Loucy (cell line): ENCODE data around the gene ADAT3.
"Not testable (repeated sequence)": the region's sequence is repeated elsewhere in the genome, so short reads cannot be mapped to it uniquely, and the experiment has no call there.

Experiments
- H2AFZ ChIP-seq: fragments of 200-600 bp; sonication (generic); 2 replicates; pipeline ENCODE4 v1.6.0; 2016; ENCODE audit warnings: antibody characterized with exemption, mild to moderate bottlenecking, low read length, moderate library complexity
- H3F3A ChIP-seq: fragments of 200-600 bp; 2 replicates; pipeline ENCODE4 v1.6.0; 2016; ENCODE audit warnings: antibody characterized with exemption, low read depth, mild to moderate bottlenecking
- H3K27me3 ChIP-seq: fragments of 200-600 bp; sonication (generic); 2 replicates; pipeline ENCODE4 v1.6.1; 2014; ENCODE audit warnings: low read length, mild to moderate bottlenecking; ENCODE audit not compliant: insufficient read depth, poor library complexity, severe bottlenecking
- H3K36me3 ChIP-seq: fragments of 200-600 bp; sonication (generic); 2 replicates; pipeline ENCODE4 v1.6.1; 2016; ENCODE audit warnings: low read length; ENCODE audit not compliant: insufficient read depth
- H3K4me1 ChIP-seq: fragments of 200-600 bp; sonication (generic); 2 replicates; pipeline ENCODE4 v1.5.1; 2014; ENCODE audit warnings: low read length, mild to moderate bottlenecking; ENCODE audit not compliant: insufficient read depth, poor library complexity, severe bottlenecking
- H3K4me2 ChIP-seq: fragments of 200-600 bp; sonication (generic); 2 replicates; pipeline ENCODE4 v1.6.0; 2014; ENCODE audit warnings: antibody characterized with exemption, low read length, low read depth, mild to moderate bottlenecking; ENCODE audit not compliant: poor library complexity, severe bottlenecking
- H3K4me3 ChIP-seq: fragments of 200-600 bp; sonication (generic); 2 replicates; pipeline ENCODE4 v1.5.1; 2014; ENCODE audit warnings: low read length, mild to moderate bottlenecking, mixed read lengths; ENCODE audit not compliant: poor library complexity, severe bottlenecking
- H3K79me2 ChIP-seq: fragments of 200-600 bp; sonication (generic); 2 replicates; pipeline ENCODE4 v1.6.1; 2014; ENCODE audit warnings: low read length; ENCODE audit not compliant: insufficient read depth
- H3K9ac ChIP-seq: fragments of 200-600 bp; sonication (generic); 2 replicates; pipeline ENCODE4 v1.6.0; 2014; ENCODE audit warnings: mild to moderate bottlenecking, low read depth, low read length, moderate library complexity; ENCODE audit not compliant: poor library complexity, severe bottlenecking
- H3K9me2 ChIP-seq: fragments of 200-600 bp; sonication (generic); replicated peaks from 2 replicates; pipeline ENCODE4 v1.6.1; 2016; ENCODE audit warnings: low read depth, low read length, mixed read lengths
- H3K9me3 ChIP-seq: fragments of 200-600 bp; sonication (generic); 2 replicates; pipeline ENCODE4 v1.6.1; 2014; ENCODE audit warnings: mild to moderate bottlenecking, antibody characterized with exemption, low read length, low read depth; ENCODE audit not compliant: insufficient read depth
- H4K20me1 ChIP-seq: fragments of 200-600 bp; sonication (generic); 2 replicates; pipeline ENCODE4 v1.6.0; 2014; ENCODE audit warnings: antibody characterized with exemption, low read length, mild to moderate bottlenecking; ENCODE audit not compliant: insufficient read depth, poor library complexity, severe bottlenecking
- CTCF ChIP-seq: fragments of 200-600 bp; sonication (generic); conservative IDR thresholded peaks from 2 replicates; pipeline ENCODE4 v1.5.1; 2014; ENCODE audit warnings: mild to moderate bottlenecking, antibody characterized with exemption, low read length

Gene ADAT3

DNA sequence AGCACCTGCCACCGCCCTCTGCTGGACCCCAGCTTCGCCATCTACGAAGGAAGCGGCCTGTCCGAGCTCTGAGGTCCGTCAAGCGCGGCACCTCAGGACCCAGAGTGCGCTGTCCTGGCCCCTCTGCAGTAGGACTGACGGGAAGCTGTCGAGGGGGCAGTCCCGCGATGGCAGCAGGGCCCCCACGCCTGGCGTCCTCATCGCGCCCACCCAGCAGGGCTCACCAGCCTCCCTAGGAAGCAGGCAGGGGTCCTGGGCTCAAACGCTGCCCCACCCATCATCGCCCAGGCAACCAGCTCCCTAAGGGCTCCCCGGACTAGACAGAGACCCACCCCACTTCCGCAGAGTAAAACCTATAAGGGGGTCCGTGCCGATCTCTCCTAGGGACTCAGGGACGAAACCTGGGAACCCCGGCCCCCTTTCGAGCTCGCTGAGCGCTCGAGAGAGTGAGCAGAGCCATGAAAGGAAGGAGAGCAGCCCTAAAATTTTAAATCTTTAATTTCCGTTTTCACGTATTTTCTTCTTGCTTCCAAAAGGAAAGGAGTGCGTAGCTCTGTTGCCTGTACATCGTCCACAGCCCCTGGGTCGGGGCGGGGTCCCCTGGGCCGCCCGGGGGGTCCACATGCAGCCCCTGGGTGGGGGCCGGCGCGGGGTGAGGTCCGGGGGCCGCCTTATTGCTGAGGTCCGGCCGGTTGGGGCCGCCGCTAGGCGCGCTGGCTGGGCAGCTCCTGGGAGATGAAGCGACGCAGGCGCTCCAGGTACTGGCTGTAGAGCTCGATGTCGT, 28.5 kb upstream of the ADAT3 start:
- not testable (repeated sequence) for H3K9me3 ChIP-seq, H3F3A ChIP-seq, H3K27me3 ChIP-seq, H3K9me2 ChIP-seq, H3K36me3 ChIP-seq, H2AFZ ChIP-seq
- Histone ChIP-seq H4K20me1 (peaks cover 38% of the 10 kb centered on the region), H3K4me3 (peak overlapping the region; percentile 95), H3K4me2 (peak overlapping the region; percentile 96), H3K79me2 (peaks cover 56% of the 10 kb centered on the region), H3K9ac (peak overlapping the region; percentile 88), H3K4me1 (peaks cover 25% of the 10 kb centered on the region)
- TF ChIP-seq CTCF, result peak; percentile 31; the same call in 1 of the 2 replicates

- Histone ChIP-seq H3K79me2 (peaks cover 56% of the 10 kb centered on the region), H4K20me1 (peaks cover 42% of the 10 kb centered on the region), H3K4me1 (peaks cover 31% of the 10 kb centered on the region)
- not testable (repeated sequence) for H2AFZ ChIP-seq, H3K27me3 ChIP-seq, H3K9me2 ChIP-seq, H3K36me3 ChIP-seq, H3K9me3 ChIP-seq, H3K4me2 ChIP-seq, H3K9ac ChIP-seq, H3F3A ChIP-seq, H3K4me3 ChIP-seq
Observed at GRCh38 chr19:1877280-1877660, 27.9 kb upstream of the ADAT3 start.

GRCh38 chr19:1878583-1878982, 26.6 kb upstream of the ADAT3 start:
- peaks cover 56% of the 10 kb centered on the region for H3K79me2 ChIP-seq
- H2AFZ ChIP-seq, H3K9me2 ChIP-seq, H3K9me3 ChIP-seq, H3K9ac ChIP-seq, H3K4me2 ChIP-seq, H3K27me3 ChIP-seq, H3F3A ChIP-seq, H3K4me3 ChIP-seq, H3K36me3 ChIP-seq: not testable (repeated sequence)
- peaks cover 40% of the 10 kb centered on the region for H3K4me1 ChIP-seq
- H4K20me1 ChIP-seq, result peaks cover 44% of the 10 kb centered on the region

- peaks cover 45% of the 10 kb centered on the region for H4K20me1 ChIP-seq
- not testable (repeated sequence) for H3K36me3 ChIP-seq, H3K27me3 ChIP-seq, H3K4me2 ChIP-seq, H3K4me3 ChIP-seq, H3K9me3 ChIP-seq, H3K9ac ChIP-seq, H2AFZ ChIP-seq, H3F3A ChIP-seq, H3K9me2 ChIP-seq
- H3K79me2 ChIP-seq, result peaks cover 56% of the 10 kb centered on the region
- H3K4me1 ChIP-seq, result peaks cover 39% of the 10 kb centered on the region
Observed at GRCh38 chr19:1879982-1880381, 25.2 kb upstream of the ADAT3 start.
